Fibroblast of the aortic adventitia (primary cell): ENCODE results near the gene GTF3C4. TPM values are rescaled to one million over a fixed set of nuclear protein-coding genes. Genes with fewer than 3 reads are reported as not detected.

Experiments used
- DNase-seq: peaks from one replicate; pipeline ENCODE4 v3.0.0-alpha.2; 2010; ENCODE audit warnings: low read depth
- H3K4me3 ChIP-seq: 2 replicates; pipeline ENCODE4 v1.5.1; 2011; ENCODE audit warnings: low read depth, mild to moderate bottlenecking, control low read depth, low read length, moderate library complexity
- CTCF ChIP-seq: IDR thresholded peaks from 2 replicates; pipeline ENCODE4 v1.5.1; 2011; ENCODE audit warnings: mild to moderate bottlenecking, low read length, control low read depth, inconsistent platforms; ENCODE audit not compliant: insufficient read depth
- total RNA-seq: library from RNA; depleted of rRNA; stranded (reverse); fragments of >200 nt; gene quantifications from 2 replicates; pipeline ENCODE4 v1.2.3, GENCODE V29; 2012; ENCODE audit warnings: low replicate concordance

Gene GTF3C4
- total RNA-seq, 1 donor, result 19.8 TPM

GRCh38 chr9:132672413-132672690 lies 2.1 kb downstream of the GTF3C4 start:
- peak overlapping the region; percentile 23 for H3K4me3 ChIP-seq
- TF ChIP-seq CTCF, result no peak

GRCh38 chr9:132673355-132673754 lies 3.1 kb downstream of the GTF3C4 start:
- peak; percentile 59 for DNase-seq
- TF ChIP-seq CTCF, result peak; percentile 42

More at GRCh38 chr9:132672413-132672690, 2.1 kb downstream of the GTF3C4 start:
- peak; percentile 6 for DNase-seq

GRCh38 chr9:132674485-132674884 lies 4.2 kb downstream of the GTF3C4 start:
- H3K4me3 ChIP-seq, result no peak overlapping the region
- DNase-seq, result no peak
- no peak for TF ChIP-seq CTCF

More at GRCh38 chr9:132673355-132673754, 3.1 kb downstream of the GTF3C4 start:
- H3K4me3 ChIP-seq, result peak overlapping the region; percentile 28

GRCh38 chr9:132677976-132678375 lies 7.7 kb downstream of the GTF3C4 start:
- H3K4me3 ChIP-seq, result no peak overlapping the region
- TF ChIP-seq CTCF, result no peak
- DNase-seq, result no peak

- no peak overlapping the region for H3K4me3 ChIP-seq
- TF ChIP-seq CTCF, result no peak
- no peak for DNase-seq
Observed at GRCh38 chr9:132679946-132680625, 9.8 kb downstream of the GTF3C4 start.

- TF ChIP-seq CTCF, result no peak
- no peak for DNase-seq
- H3K4me3 ChIP-seq, result no peak overlapping the region
Observed at GRCh38 chr9:132681561-132681960, 11.3 kb downstream of the GTF3C4 start.

- no peak for TF ChIP-seq CTCF
- no peak for DNase-seq
- H3K4me3 ChIP-seq, result no peak overlapping the region
Observed at GRCh38 chr9:132683873-132684272, 13.6 kb downstream of the GTF3C4 start.
